Fibroblast of lung (primary cell): ENCODE data around the gene MYH15.

Experiments used
- EZH2 ChIP-seq: IDR thresholded peaks from 2 replicates; pipeline ENCODE4 v1.5.1; 2012; ENCODE audit warnings: low read length, control low read depth, mild to moderate bottlenecking; ENCODE audit errors: missing control alignments
- TF ChIP-seq, protein P1 (sequence below), 2 donors: IDR thresholded peaks in 1 of 2; conservative IDR thresholded peaks in 1 of 2; 1 replicate in 1 of 2; 2 replicates in 1 of 2; pipeline ENCODE4 v1.5.1; 2011 to 2012; ENCODE audit warnings: low read length in 2 of 2, control low read depth in 1 of 2, inconsistent platforms in 1 of 2, low read depth in 1 of 2, mild to moderate bottlenecking in 1 of 2

DNA sequence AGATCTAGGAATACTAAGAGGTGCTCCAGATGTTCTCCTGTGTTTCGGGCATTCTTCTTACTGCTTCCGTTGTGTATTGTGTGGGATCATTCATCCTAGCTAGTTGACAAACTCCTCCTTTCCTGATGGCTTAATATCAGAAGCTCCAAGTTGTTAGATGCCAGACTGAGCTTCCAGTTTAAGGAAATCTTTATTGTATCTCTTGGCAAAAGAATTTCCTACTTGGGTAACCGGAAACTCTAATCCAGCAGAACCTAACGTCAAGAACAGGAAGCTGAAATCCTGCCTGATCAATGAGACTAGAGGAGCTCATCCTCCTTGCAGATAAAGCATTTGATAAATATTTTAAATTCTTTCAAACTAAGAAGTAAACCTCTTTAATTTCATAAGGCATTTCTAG lies 27.7 kb upstream of the MYH15 start:
- TF ChIP-seq, protein P1, sequence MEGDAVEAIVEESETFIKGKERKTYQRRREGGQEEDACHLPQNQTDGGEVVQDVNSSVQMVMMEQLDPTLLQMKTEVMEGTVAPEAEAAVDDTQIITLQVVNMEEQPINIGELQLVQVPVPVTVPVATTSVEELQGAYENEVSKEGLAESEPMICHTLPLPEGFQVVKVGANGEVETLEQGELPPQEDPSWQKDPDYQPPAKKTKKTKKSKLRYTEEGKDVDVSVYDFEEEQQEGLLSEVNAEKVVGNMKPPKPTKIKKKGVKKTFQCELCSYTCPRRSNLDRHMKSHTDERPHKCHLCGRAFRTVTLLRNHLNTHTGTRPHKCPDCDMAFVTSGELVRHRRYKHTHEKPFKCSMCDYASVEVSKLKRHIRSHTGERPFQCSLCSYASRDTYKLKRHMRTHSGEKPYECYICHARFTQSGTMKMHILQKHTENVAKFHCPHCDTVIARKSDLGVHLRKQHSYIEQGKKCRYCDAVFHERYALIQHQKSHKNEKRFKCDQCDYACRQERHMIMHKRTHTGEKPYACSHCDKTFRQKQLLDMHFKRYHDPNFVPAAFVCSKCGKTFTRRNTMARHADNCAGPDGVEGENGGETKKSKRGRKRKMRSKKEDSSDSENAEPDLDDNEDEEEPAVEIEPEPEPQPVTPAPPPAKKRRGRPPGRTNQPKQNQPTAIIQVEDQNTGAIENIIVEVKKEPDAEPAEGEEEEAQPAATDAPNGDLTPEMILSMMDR (conservative IDR thresholded peaks at IDR 0.05 in 1 of 2, IDR thresholded peaks at IDR 0.05 in 1 of 2; ENCODE audit: low read depth in 1 of 2, low read length in 2 of 2) = no peak
- TF ChIP-seq EZH2 = no peak
